NCI-H1436 treated with DMSO at 0.1 percent for 48 hours (cell line): ENCODE data around the gene ITGAE.

Source experiments
- DNase-seq: peaks from one replicate; lab custom pipeline; 2025; lab: John Stamatoyannopoulos, UW

Gene ITGAE

GRCh38 chr17:3667366-3668278, 133.4 kb downstream of the ITGAE start:
- no peak for DNase-seq

DNA sequence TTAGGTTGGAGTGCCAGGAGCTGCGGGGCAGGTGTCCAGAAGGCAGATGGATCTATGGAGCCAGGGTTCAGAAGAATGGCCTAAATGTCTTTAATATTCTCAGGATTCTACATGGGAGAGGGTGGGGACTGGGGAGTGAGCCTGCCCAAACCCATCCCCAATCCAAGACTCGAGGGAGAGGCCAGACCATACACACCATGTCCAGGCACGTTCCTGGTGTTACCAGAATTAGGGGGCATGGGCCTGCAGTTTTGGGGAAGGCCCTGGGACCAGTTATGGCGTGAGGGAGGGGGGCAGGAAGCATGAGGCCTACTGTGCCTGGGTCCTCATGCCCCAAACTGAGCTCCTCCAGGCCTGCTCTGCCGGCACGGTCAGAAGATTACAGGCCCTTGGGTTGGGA, 134.5 kb downstream of the ITGAE start:
- no peak for DNase-seq

- DNase-seq: no peak
Measured at GRCh38 chr17:3665834-3666233, 135.2 kb downstream of the ITGAE start.
